Forelimb muscle (tissue), 1 donor: Measurements from ENCODE around the gene SFRP4. TPM values are rescaled to one million over a fixed set of nuclear protein-coding genes. Genes with fewer than 3 reads are reported as not detected.

Experiments
- polyA plus RNA-seq: library from polyadenylated mRNA; unstranded; fragments of 120-200 nt; gene quantifications from one replicate; pipeline ENCODE4 v1.2.1, GENCODE V29; 2013; ENCODE audit not compliant: insufficient read length

Gene SFRP4
- polyA plus RNA-seq, 1 donor: 22.2 TPM

Other genes starting within 250 kb of the SFRP4 start
- gene GPR141, start 233.1 kb downstream of the SFRP4 start, polyA plus RNA-seq: 0.40 TPM
- not detected for gene NME8, start 68.2 kb downstream of the SFRP4 start, polyA plus RNA-seq
- gene EPDR1, start 3.8 kb upstream of the SFRP4 start, polyA plus RNA-seq: 109 TPM